SH-SY5Y (cell line): Measurements from ENCODE around the gene MYCT1.

Source experiments
- GATA2 ChIP-seq: IDR thresholded peaks from 2 replicates; pipeline ENCODE4 v1.6.1; 2011; ENCODE audit warnings: mild to moderate bottlenecking, low read depth, low read length
- GATA3 ChIP-seq: IDR thresholded peaks from 2 replicates; pipeline ENCODE4 v1.6.1; 2011; ENCODE audit warnings: low read depth, mild to moderate bottlenecking, low read length, moderate library complexity

MYCT1 gene, protein sequence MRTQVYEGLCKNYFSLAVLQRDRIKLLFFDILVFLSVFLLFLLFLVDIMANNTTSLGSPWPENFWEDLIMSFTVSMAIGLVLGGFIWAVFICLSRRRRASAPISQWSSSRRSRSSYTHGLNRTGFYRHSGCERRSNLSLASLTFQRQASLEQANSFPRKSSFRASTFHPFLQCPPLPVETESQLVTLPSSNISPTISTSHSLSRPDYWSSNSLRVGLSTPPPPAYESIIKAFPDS

DNA sequence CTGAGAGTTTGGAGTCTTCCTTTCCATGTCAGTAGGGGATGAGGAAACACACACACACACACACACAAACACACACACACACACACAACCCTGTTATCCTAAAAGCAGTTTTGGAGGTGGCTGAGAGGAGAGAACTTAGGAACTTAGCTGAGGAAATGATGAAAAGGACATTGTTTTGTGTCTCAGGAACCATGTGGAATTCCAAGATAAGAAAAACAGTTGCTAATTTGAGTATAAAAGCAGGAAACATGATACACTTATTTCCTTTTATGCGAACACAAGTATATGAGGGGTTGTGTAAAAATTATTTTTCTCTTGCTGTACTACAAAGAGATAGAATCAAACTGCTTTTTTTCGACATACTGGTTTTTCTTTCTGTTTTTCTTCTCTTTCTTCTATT lies at the start of gene MYCT1:
MYCT1 (plus strand) TSS at position 264 of the 400 bp plus-strand sequence; CDS start at position 270, 6 bp downstream.
- TF ChIP-seq GATA3: no peak
- TF ChIP-seq GATA2: no peak

DNA sequence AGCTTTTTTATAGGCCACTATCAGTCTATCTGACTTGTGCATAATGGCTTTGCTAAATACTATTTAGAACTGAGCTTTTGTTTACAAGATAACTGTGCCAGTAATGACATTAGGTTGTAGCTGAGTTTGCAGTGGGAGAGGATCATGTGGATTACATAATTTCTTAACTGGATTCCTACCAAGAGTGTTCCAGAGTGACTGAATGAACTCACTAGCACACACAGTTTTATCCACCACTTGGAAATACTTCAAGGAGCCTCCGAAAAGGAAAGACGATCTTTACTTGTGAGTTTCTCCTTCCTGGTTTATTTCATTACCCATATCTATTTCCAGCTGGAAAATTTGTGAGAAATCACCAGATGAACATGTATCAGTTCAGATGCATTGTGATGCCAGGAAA lies 49.6 kb upstream of the MYCT1 start:
- TF ChIP-seq GATA3 (no peak), GATA2 (no peak)

DNA sequence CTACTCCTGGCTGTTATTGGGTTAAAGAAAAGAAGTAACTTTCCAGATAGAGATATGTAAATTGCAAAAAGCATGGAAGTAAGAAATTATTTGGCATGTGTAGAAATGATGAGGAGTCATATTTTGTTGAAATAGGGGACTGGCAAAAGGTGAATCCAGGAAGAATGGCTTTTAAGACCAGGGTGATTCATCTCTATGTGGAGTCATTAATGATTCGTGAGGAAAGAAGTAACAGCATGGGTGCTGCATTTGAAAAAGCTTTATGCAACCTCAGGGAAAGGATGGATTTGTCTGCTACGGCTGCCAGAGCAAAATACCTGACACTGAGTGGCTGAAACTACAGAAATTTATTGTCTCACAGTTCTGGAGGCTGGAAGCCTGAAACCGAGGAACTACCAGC lies 45.7 kb upstream of the MYCT1 start:
- TF ChIP-seq GATA3: no peak
- TF ChIP-seq GATA2: no peak

DNA sequence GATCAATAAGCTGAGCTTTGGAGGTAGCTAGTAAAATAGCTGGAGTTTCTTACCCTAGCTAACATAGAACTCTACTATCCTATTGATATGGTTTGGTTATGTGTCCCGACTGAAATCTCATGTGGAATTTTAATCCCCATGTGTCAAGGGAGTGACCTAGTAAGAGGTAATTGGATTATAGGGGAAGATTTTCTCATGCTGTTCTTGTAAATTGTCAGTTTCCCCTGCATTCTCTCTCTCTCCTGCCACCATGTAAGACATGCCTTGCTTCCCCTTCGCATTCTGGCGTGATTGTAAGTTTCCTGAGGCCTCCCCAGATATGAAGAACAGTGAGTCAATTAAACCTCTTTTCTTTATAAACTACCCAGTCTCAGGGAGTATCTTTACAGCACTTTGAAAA lies 35.9 kb upstream of the MYCT1 start:
- no peak for TF ChIP-seq GATA3
- TF ChIP-seq GATA2: no peak

DNA sequence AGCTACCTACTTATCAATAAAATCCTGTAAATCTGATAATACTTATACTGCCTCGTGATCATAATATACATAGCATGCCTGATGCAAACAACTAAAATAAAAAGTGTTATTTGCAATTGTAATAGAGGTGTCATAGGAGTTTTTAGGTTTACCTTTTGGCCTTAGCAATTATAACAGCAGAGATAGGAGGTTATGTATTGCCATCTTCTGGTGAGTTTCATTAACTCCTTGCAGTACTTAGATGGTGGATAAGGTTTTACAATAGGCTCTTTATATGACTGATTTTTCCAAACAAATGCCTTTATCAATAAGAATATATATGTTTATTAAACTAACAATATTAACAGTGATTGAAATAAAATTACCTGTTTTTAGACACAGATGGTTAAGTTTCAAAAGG lies 27.8 kb upstream of the MYCT1 start:
- TF ChIP-seq GATA2 (no peak), GATA3 (no peak)

DNA sequence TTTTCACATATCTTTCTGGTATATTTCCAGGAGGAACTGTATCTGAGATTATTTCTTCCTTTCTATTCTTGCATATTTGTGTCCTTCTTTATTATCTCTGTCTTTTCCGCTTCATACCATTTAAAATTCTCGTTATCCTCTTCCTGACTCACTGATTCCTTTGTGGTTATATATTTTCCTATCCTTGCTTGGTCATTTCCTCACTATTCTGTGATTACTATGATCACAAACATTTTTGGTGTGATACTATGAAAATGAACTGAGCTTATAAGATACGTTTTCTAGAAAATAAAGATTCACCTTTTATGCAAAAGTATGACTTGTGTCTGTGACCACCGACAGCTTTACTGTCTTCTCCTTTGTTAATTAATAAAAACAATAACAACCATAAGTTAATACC lies 26.5 kb upstream of the MYCT1 start:
- TF ChIP-seq GATA2 (no peak), GATA3 (no peak)

DNA sequence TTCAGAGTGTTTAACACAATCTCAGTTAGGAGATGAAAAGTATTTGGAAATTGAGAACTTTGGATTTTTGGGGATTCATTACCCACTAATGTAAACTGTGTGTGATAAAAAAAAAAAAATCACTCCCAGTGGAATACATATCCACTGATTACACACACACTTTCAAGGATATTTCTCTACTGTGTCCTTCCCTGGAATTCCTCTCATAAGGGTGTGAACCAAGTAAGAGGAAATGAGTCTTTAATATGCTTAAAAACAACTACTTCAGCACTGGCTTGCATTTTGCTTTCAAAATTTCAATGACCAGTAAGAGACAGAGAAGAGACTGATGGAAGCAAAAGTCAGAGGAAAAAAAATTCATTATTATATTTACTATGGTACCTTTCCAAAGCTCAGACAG lies 24.5 kb upstream of the MYCT1 start:
- TF ChIP-seq GATA2: no peak
- TF ChIP-seq GATA3: no peak

DNA sequence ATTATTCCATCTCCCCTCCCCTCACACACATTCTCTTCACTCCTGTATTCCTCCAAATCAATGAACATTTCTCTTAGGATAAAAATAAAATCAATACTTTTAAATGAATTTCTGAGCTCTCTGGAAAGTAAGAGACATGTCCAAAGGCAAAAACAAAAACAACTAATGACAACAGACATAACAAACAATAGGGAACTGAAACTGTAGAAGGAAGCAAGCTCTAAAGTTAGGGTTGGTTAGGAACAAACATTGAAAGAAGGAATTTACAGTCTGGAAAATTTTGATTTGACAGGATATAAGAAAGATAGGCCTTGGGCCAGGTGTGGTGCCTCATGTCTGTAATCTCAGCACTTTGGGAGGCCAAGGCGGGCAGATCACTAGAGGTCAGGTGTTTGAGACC lies 17.5 kb upstream of the MYCT1 start:
- TF ChIP-seq GATA3 (no peak), GATA2 (no peak)

DNA sequence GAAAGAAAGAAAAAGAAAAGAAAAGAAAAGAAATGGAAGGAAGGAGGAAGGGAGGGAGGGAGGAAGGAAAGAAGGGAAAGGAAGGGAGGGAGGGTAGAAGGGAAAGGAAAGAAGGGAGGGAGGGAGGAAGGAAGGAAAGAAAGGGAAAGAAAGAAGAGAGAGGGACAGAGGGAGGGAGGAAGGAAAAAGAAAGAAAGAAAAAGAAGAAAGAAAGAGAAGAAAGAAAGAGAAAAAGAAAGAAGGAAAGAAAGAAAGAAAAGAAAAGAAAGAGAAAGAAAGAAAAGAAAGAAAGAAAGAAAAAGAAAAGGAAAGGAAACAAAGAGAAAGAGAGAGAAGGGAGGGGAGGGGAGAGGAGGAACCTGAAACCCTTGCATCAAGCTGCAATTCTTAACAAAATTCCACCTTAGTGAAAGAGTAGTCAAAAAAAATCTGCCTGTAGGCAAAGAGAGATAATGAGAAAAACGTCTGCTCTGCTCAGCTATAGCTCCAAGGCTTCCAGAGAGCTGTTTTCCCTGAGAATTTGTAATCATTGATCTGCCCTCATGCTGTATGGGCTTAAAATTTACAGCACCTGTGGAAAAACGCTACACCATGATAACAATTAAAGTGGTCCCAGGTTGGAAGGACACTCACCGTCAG lies 16.7 kb upstream of the MYCT1 start:
- TF ChIP-seq GATA3 (no peak), GATA2 (no peak)

DNA sequence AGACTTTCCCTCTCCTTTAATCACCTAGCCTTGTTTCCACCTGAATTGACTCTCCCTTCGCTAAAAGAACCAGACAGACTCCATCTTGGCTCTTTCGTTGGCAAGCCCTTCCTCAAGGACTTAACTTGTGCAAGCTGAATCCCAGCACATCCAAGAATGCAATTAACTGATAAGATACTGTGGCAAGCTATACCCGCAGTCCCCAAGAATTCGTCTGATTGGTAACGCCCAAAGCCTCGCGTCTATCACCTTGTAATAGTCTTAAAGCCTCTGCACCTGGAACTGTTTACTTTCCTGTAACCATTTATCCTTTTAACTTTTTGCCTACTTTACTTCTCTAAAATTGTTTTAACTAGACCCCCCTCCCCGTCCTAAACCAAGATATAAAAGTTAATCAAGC lies 15.6 kb upstream of the MYCT1 start:
- TF ChIP-seq GATA2: no peak
- TF ChIP-seq GATA3: no peak

DNA sequence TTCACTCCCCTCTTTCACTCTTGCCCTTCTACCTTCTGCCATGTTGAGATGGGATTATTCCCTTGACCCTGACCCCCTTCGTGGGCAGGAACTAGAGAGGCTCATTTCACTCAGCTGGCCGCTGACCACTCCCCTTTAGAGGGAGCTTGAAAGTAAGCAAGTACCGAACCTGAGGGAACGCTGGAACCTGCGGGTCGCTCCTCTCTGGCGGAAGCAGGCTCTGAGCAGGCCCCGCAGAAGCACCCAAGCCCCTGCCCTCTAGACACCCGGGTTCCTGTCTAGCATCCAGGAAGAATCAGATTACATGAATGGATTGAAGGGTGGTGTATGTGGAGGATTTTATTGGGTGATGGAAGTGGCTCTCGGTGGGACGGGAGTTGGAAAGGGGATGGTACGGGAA lies 11.9 kb upstream of the MYCT1 start:
- no peak for TF ChIP-seq GATA2
- TF ChIP-seq GATA3: no peak

DNA sequence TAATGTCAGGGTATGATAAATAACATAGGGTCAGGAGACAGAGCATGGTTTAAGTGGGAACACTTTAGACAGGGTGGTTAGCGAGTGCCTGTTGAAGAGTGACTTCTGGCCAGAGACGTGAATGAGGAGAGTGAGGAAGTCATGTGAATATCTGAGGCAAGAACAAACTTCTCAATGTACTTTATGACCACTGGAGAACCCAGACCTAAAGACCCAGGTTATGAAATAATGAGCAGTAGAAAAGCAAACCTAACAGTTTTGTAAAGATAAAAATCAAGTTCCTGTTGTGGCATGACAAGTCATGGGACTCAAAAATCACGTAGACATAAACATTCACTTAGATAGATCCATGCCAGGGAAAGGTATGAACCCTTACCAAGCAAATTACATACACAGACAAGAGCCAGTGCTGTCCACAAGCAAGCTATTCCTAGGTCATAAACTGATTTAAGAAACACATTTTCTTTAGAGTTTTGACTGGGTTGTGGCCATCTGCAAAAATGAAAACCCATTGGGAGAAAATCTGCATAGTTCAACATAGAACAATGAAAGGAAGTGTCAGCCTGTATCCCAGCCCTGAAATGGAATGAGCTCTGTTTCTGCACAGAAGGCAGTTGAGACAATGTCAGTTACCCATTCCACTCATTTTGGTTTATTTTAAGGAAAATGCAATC lies 2.2 kb upstream of the MYCT1 start:
- TF ChIP-seq GATA3 (no peak), GATA2 (no peak)

DNA sequence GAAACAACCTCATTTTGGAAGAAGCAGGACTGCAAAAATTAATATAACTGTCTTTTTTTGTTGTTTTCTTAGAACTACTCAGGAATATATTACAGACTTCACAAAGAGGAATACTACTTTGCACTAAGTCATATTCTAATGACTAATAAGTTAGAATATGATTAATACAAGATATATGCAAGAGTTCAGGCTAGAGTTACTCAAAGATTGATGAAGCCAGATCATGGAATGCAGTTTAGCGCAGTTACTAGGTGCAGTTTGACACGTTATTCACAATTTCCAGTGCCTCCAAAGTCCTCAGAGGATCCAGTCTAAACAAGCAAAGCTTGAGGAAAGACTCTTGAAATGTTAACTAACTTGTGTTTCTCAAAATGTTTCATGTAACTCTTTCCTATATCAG lies 1.2 kb upstream of the MYCT1 start:
- TF ChIP-seq GATA2 (no peak), GATA3 (no peak)

DNA sequence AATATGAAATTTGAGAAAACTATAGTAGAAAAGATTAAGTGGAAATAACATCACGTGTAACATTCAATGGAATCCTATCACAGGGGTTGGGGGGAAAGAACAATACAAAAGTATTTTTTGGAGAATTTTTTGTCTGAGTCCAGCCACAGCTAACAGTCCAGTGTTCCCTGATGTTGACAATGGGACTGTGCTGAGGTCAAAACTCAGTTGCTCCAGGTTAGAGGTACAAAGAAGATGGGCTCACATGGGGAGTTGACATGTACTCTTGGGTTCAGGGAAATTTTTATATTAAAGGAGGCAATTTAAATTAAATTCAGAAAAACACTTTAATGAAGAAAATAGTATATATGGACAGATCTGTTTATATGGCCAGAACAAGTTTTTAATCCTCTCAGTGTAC lies 995 bp downstream of the MYCT1 start:
- no peak for TF ChIP-seq GATA3
- no peak for TF ChIP-seq GATA2

DNA sequence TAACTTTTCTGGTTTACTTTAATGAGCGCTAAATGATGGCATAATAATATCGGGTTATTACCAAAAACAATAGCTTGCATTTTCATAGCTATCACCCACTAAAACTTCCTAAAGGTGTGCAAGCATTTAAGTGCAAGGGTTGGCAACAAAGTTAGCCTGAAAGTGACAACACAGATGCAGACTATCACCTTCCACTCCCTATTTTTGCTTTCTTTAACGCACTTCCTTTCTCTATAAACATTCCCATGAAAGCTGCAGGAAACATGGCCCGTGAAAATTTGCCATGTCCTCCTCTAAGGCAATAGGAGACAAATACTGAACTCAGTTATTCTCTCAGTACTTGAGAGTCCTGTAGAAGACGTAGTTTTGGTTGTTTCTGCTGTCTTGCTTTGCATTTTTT lies 2.7 kb downstream of the MYCT1 start:
- TF ChIP-seq GATA2: no peak
- no peak for TF ChIP-seq GATA3
